ENCODE data around the gene SLC38A8.

DNA sequence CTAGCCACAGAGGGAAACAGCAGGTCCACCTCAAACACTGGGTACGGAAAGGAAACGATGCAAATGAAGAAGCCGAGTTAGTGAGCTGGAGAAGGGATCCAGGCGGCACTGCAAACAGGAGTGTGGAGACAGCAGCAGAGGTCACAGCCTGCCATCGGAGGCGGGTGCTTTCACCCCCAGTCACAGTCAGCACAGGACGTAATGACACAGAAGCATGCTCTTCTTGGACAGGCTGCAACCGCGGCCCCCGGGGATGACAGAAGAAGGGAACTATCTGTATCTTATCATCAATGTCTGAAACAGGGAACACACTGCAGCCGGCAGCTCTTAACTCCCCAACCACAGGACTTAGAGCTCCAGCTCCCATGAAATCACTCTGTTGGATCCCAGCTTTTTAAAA, 16.1 kb upstream of the SLC38A8 start:
- TF ChIP-seq POLR2A (IDR thresholded peaks at IDR 0.05) (no peak), POLR2AphosphoS5 (IDR thresholded peaks at IDR 0.05) (no peak)
- TF ChIP-seq, protein P1, sequence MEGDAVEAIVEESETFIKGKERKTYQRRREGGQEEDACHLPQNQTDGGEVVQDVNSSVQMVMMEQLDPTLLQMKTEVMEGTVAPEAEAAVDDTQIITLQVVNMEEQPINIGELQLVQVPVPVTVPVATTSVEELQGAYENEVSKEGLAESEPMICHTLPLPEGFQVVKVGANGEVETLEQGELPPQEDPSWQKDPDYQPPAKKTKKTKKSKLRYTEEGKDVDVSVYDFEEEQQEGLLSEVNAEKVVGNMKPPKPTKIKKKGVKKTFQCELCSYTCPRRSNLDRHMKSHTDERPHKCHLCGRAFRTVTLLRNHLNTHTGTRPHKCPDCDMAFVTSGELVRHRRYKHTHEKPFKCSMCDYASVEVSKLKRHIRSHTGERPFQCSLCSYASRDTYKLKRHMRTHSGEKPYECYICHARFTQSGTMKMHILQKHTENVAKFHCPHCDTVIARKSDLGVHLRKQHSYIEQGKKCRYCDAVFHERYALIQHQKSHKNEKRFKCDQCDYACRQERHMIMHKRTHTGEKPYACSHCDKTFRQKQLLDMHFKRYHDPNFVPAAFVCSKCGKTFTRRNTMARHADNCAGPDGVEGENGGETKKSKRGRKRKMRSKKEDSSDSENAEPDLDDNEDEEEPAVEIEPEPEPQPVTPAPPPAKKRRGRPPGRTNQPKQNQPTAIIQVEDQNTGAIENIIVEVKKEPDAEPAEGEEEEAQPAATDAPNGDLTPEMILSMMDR (IDR thresholded peaks at IDR 0.05), result no peak
